Activated naive CD4-positive, alpha-beta T cell treated with anti-CD3 and anti-CD28 coated beads for 36 hours (primary cell): ENCODE measurements around the gene ADRB1. TPM values are rescaled to one million over a fixed set of nuclear protein-coding genes. Genes with fewer than 3 reads are reported as not detected.

ENCODE experiments used
- CTCF ChIA-PET: fragments of 350-600 bp; sonication (Branson Sonifier 250); formaldehyde crosslinking; loops from one replicate; lab custom pipeline; 2021; ENCODE audit warnings: antibody characterized with exemption; lab: Charles Lee
- DNase-seq: peaks from one replicate; pipeline ENCODE4 v3.0.0-alpha.2; 2020
- H3K27ac Mint-ChIP-seq: one replicate; pipeline ENCODE4 v1.8.0; 2021; ENCODE audit warnings: mild to moderate bottlenecking, mixed read lengths
- H3K27me3 Mint-ChIP-seq: one replicate; pipeline ENCODE4 v1.8.0; 2021; ENCODE audit warnings: low read depth, mixed read lengths
- H3K36me3 Mint-ChIP-seq: one replicate; pipeline ENCODE4 v1.8.0; 2021; ENCODE audit warnings: low read depth, mixed read lengths
- H3K4me1 Mint-ChIP-seq: one replicate; pipeline ENCODE4 v1.8.0; 2021; ENCODE audit warnings: low read depth, mixed read lengths
- H3K4me3 Mint-ChIP-seq: one replicate; pipeline ENCODE4 v1.8.0; 2021; ENCODE audit warnings: mild to moderate bottlenecking, moderate library complexity, mixed read lengths
- H3K9me3 Mint-ChIP-seq: one replicate; pipeline ENCODE4 v1.8.0; 2021; ENCODE audit warnings: mixed read lengths
- intact Hi-C: fragments of 100-400 bp; cut with micrococcal nuclease; formaldehyde crosslinking; loops from one replicate; pipeline ENCODE4 v1.15.1; 2023
- total RNA-seq, 2 experiments: library from RNA; stranded (reverse); gene quantifications; one replicate each; pipeline ENCODE4 v1.2.3, GENCODE V29; 2021

The ADRB1 gene
- total RNA-seq, 2 experiments from 2014 or later: not detected

DNA sequence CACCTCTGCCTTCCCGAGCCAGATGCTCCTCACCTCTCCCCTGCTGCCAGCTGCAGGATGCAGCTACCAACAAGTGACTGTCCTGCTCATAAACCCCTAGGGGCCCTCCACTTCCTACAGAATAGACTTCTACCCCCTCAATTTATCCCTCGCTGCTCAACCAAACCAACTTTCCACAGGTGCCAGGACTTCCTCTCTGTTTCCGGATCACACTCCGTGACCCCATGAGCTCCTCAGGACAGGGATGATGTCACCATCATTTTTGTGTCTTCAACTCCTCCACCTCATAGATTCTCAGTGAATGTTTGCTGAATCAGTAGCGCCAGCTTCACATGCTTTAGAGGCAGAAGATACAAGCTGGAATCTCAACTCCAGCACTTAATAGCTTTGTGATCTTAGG is 25.8 kb upstream of the ADRB1 start:
- Mint-ChIP-seq H3K4me3 (no peak overlapping the region), H3K9me3 (peaks cover 3% of the 10 kb centered on the region), H3K27ac (no peak overlapping the region), H3K27me3 (peaks cover 8% of the 10 kb centered on the region), H3K36me3 (no peaks in the 10 kb centered on the region), H3K4me1 (no peaks in the 10 kb centered on the region)
- no peak for DNase-seq
- intact Hi-C loops: no loop called here
- CTCF ChIA-PET: no interaction called here

DNA sequence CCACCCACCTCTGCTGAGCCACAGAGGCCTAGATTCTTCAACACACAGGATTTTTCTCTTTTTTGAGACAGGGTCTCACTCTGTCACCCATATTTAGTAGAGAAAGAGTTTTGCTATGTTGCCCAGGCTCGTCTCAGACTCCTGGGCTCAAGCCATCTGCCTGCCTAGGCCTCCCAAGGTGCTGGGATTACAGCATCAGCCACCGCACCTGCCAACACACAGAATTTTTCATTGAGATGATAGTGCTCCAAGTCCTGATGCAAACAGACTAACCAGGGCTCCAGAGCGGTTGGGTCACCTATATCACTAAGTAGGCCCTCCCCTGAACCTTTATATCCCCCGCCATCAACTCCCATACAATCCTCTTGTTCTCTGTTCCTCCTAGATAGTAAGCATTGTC is 24.4 kb upstream of the ADRB1 start:
- CTCF ChIA-PET: no interaction called here
- H3K9me3 Mint-ChIP-seq: peaks cover 3% of the 10 kb centered on the region
- peaks cover 4% of the 10 kb centered on the region for H3K4me1 Mint-ChIP-seq
- no peak for DNase-seq
- H3K27ac Mint-ChIP-seq: no peak overlapping the region
- H3K27me3 Mint-ChIP-seq: peaks cover 11% of the 10 kb centered on the region
- H3K4me3 Mint-ChIP-seq: no peak overlapping the region
- H3K36me3 Mint-ChIP-seq: no peaks in the 10 kb centered on the region
- intact Hi-C loops: no loop called here

DNA sequence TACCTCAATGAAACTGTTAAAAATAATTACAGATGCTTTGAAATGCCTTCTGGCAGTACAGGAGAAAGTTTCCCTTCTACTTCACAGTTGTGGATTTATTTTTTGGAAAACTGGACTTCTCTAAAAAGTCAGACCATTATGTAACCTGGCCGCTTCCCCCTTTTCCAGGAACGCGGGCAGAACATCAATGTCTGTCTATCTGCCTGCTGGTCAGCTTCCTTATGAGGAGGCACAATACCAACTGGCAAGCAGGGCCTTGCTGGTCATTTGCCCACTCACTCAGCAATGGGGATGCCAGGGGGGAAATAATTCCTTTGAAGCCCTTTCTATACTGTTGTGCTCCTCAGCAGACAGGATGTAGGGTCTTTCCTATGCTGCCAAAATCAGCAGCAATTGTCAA is 22.5 kb upstream of the ADRB1 start:
- CTCF ChIA-PET: no interaction called here
- intact Hi-C loops: no loop called here
- peaks cover 21% of the 10 kb centered on the region for H3K4me1 Mint-ChIP-seq
- no peak overlapping the region for H3K27ac Mint-ChIP-seq
- H3K4me3 Mint-ChIP-seq: no peak overlapping the region
- H3K27me3 Mint-ChIP-seq: peaks cover 11% of the 10 kb centered on the region
- H3K9me3 Mint-ChIP-seq: no peaks in the 10 kb centered on the region
- H3K36me3 Mint-ChIP-seq: no peaks in the 10 kb centered on the region
- no peak for DNase-seq

DNA sequence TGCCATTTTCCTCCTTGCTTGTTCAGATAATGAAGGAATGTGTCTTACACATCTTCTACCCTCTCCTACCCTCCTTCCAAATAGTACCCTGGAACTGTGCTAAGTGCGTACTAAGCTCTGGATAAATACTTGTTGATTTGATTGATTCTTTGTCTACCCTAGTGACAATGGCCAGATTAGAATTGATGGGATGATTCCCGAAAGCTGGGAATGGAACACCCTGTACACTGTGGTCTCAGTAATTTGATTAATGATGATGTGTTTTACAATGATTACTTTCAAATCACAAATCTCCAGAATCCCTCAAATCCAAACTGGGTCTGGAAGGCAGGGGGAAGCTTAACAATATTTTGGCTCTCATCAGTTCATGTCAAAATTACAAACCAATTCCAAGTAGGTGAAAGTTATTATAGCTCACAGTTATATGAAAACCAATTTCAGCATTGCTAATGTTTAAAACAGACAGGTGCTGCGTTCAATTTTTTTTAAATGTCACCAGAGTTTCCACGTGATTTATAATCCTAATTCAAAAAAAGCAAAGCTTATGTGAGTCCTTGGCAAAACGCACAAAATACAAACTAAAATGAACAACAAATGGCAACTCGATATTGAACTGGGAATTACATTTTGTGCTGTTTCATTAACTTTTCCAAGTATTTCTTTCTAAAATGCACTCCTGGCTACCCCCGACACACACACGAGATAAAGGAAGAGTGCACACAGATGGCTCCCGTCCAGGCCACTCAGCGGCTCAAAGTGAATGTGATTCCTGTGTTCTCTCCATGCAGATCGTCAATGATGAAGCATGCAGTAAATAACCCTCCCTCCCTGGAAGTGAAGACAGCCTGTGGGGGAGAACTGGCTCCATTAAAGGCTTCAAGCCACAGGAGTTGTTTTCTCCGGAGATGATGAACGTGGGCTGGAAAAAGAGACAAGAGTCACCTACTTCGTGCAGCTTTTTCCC is 21.7 kb upstream of the ADRB1 start:
- Mint-ChIP-seq H3K4me1 (peaks cover 27% of the 10 kb centered on the region), H3K4me3 (no peak overlapping the region), H3K27me3 (peaks cover 13% of the 10 kb centered on the region), H3K36me3 (no peaks in the 10 kb centered on the region), H3K9me3 (no peaks in the 10 kb centered on the region), H3K27ac (no peak overlapping the region)
- DNase-seq: no peak
- intact Hi-C loops: no loop called here
- CTCF ChIA-PET: no interaction called here

DNA sequence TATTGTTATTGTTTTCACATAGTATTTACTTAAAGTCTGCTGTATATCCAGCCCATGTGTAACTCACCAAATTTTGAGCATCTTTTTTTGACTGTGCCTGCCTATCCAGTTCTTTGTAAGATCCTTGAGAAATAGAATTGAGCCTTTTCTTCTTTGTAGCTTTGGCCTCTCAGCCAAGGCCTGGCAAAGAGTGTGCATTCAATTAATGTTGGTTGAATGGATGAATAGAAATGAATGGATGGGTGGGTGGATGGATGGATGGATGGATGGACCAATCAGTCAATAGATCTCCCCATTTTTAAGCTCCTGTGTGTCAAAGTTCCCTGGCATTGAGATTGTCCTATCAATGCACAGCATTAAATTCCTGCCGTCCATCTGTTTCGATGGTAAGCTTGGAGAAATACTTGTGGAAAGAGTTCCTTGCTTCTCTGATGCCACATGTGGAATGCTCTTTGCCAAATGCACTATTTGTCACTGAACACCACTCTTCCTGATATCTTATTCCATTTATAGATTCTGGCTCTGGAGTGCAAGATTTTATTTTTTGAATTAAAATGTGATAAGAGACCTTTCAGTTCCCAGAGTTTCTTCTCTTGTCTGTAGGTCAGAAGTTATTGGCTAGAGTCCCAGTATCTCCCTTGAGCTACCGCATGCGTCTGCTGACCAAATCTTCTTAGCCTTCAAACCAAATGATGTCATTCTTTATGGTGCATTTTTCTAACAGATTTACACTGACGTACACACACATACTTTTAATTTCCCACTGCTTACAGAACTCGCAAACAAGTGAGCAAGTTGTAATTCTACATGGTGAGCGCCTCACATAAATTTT is 20.7 kb upstream of the ADRB1 start:
- Mint-ChIP-seq H3K27me3 (peaks cover 18% of the 10 kb centered on the region), H3K4me1 (peaks cover 27% of the 10 kb centered on the region), H3K4me3 (no peak overlapping the region), H3K9me3 (no peaks in the 10 kb centered on the region), H3K36me3 (no peaks in the 10 kb centered on the region), H3K27ac (no peak overlapping the region)
- no peak for DNase-seq
- intact Hi-C loops: no loop called here
- CTCF ChIA-PET: interaction anchor here (0.6 kb wide), 1 partner anchor 120 kb away, joined by 3 read pairs; no protein-coding TSS in a partner anchor

DNA sequence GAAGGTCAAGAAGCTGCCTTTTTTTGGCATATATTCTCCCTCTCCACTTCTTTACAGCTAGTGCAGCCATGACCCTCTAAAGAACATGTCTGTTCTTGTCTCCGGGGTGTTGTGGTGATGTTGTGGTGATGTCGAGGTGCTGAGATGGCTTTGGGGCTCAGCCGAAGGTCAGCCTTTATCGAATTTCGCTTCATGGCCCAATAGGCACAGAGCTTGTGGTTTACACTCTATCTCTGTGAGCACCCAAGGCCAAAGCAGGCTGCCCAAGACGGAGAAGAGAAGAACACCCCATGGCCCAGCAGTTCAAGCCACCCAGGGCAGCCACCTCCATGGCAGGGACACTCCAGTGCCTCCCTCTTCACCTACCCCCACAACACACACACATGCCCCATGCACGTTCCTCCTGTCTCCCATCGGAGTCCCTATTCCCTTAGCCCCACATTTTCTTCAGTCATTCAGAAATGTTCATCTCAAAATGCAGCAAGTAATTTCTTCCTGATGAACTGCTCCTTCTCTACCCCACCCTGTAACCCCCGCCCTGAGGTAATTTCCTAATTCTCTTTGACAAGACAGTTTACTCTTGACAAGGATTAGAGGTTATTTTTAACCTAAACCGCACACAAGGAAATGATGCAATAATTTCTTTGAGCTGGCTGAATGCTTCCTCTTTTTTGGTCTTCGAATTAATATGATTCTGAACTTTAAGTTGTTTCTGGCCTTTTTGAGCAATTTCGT is 18.6 kb upstream of the ADRB1 start:
- H3K4me1 Mint-ChIP-seq: peaks cover 30% of the 10 kb centered on the region
- peak overlapping the region; percentile 64 for H3K27ac Mint-ChIP-seq
- H3K36me3 Mint-ChIP-seq: no peaks in the 10 kb centered on the region
- H3K4me3 Mint-ChIP-seq: peak overlapping the region; percentile 28
- intact Hi-C loops: loop anchor here (1.0 to 5.0 kb wide), 4 partner anchors 18 to 343 kb away; partner anchors contain the start of genes ADRB1, DCLRE1A and NHLRC2
- CTCF ChIA-PET: interaction anchor here (0.6 kb wide), 1 partner anchor 346 kb away, joined by 4 read pairs; no protein-coding TSS in a partner anchor
- peak; percentile 54 for DNase-seq
- H3K9me3 Mint-ChIP-seq: no peaks in the 10 kb centered on the region
- H3K27me3 Mint-ChIP-seq: peaks cover 32% of the 10 kb centered on the region

DNA sequence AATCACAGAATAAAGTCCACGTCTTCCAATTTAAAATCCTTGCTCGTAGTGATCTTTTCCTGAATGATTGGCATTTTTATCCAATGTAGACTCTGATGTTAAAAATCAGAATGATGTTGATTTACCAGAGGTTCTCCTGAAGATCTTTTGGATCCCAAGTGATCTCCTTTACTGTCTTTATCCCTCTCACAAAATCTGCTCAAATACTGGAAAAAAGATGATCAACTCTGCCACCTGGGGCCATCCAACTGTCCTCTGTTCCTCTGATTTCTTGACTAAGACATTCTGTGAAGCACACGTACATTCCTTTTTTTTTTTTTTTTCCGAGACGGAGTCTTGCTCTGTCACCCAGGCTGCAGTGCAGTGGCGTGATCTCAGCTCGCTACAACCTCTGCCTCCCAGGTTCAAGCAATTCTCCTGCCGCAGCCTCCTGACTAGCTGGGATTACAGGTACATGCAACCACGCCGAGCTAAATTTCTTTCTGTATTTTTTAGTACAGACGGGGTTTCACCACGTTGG is 18.0 kb upstream of the ADRB1 start:
- Mint-ChIP-seq H3K27me3 (peaks cover 34% of the 10 kb centered on the region), H3K4me3 (no peak overlapping the region), H3K36me3 (no peaks in the 10 kb centered on the region), H3K4me1 (peaks cover 30% of the 10 kb centered on the region), H3K9me3 (no peaks in the 10 kb centered on the region), H3K27ac (peak overlapping the region; percentile 3)
- intact Hi-C loops: loop anchor here (1.0 to 5.0 kb wide), 4 partner anchors 18 to 343 kb away; partner anchors contain the start of genes ADRB1, DCLRE1A and NHLRC2
- CTCF ChIA-PET: no interaction called here
- no peak for DNase-seq

DNA sequence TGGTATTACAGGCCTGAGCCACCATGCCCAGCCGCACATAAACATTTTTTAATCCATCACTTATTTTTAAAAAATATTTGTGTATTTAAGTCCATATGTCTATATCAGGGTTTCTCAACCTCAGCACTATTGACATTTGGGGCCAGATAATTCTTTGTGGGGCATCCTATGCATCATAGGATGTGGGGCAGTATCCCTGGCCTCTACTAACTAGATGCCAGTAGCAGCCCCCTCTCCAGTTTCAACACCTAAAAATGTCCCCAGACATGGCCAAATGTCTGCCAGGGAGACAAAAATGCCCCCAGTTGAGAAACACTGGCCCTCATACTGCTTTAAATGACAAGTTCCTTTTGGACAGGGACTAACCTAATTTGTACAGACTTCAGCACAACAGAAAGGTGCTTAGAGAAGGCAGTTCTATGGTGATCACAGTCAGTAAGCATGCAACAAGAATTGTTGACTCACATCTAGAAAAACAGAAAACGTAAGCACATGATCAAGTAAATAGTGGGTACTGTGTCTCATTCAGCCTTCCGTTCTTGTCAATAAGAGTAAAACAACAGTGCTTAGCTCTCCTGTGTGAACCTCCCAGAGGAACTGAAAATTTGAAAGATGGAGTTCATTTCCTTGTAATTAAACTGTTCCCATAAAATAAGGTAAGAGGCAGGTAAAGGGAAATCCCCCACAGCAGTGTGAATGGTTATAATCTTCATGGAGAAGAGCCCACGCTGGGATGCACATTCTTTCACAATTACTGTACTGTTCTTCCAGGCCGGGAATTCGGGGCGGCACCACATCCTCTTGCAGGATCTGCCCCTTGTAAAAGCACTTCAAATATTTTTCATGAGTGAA is 17.3 kb upstream of the ADRB1 start:
- Mint-ChIP-seq H3K27me3 (peaks cover 34% of the 10 kb centered on the region), H3K9me3 (no peaks in the 10 kb centered on the region), H3K27ac (no peak overlapping the region), H3K36me3 (no peaks in the 10 kb centered on the region), H3K4me1 (peaks cover 30% of the 10 kb centered on the region), H3K4me3 (no peak overlapping the region)
- CTCF ChIA-PET: no interaction called here
- DNase-seq: no peak
- intact Hi-C loops: loop anchor here (5.0 kb wide), 1 partner anchor 344 kb away; no protein-coding TSS in a partner anchor

DNA sequence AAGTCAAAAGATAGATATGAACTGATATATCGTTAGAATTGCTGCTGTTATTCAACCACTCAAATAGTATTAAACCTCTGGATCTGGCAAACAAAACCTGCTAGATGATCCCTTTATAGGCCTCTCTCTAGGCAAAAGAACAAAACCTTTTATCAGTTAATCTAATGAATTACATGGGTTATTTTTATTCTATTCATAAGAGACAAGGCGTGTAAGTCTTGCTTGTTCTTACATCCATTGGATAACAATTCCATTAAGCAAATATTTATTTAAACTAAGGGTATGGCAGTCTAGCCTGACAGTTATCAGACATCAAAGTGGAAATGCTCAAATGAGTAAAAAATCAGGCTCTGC is 16.6 kb upstream of the ADRB1 start:
- H3K9me3 Mint-ChIP-seq: no peaks in the 10 kb centered on the region
- peaks cover 30% of the 10 kb centered on the region for H3K27me3 Mint-ChIP-seq
- no peak for DNase-seq
- no peaks in the 10 kb centered on the region for H3K36me3 Mint-ChIP-seq
- peaks cover 30% of the 10 kb centered on the region for H3K4me1 Mint-ChIP-seq
- H3K4me3 Mint-ChIP-seq: no peak overlapping the region
- H3K27ac Mint-ChIP-seq: no peak overlapping the region
- intact Hi-C loops: loop anchor here (5.0 kb wide), 1 partner anchor 345 kb away; no protein-coding TSS in a partner anchor
- CTCF ChIA-PET: no interaction called here

DNA sequence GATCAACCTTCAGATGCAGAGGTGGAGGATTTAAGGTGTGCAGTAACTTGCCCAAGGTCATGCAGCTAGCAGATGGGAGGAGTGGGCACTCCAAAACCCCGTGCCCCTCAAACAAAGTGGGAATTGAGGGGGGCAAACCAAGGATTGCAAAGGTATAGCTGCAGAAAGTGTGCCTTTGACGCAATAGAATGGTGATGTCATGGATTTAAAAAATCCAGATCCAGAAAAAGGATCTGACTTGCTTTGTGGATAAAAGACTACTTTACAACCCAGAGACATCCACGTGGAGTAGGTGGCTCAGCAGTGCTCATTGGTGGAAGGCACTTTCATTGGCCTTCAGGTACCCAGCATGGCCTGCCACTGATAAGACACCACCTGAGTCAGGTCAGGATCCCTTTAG is 15.7 kb upstream of the ADRB1 start:
- Mint-ChIP-seq H3K4me1 (peaks cover 30% of the 10 kb centered on the region), H3K4me3 (no peak overlapping the region), H3K9me3 (no peaks in the 10 kb centered on the region), H3K27me3 (peaks cover 26% of the 10 kb centered on the region), H3K36me3 (no peaks in the 10 kb centered on the region), H3K27ac (no peak overlapping the region)
- DNase-seq: no peak
- CTCF ChIA-PET: no interaction called here
- intact Hi-C loops: loop anchor here (5.0 kb wide), 1 partner anchor 346 kb away; no protein-coding TSS in a partner anchor

DNA sequence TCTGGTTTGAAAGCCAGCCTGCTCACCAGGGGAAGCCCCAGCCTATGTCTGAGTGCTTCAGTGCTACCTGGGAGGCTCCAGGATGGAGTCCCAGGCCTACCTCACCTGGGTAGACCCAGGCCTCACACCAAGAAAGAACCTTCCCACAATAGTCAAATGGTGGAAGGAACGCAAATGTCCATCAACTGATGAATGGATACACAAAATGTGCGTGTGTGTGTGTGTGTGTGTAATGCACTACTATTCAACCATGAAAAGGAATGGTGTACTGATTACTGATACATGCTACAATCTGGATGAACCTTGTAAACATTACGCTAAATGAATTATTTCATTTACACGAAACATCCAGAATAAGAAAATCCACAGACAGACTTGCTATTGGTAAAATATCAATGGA is 15.2 kb upstream of the ADRB1 start:
- Mint-ChIP-seq H3K27ac (no peak overlapping the region), H3K4me1 (peaks cover 30% of the 10 kb centered on the region), H3K27me3 (peaks cover 26% of the 10 kb centered on the region), H3K9me3 (no peaks in the 10 kb centered on the region), H3K4me3 (no peak overlapping the region), H3K36me3 (no peaks in the 10 kb centered on the region)
- intact Hi-C loops: loop anchor here (5.0 kb wide), 1 partner anchor 346 kb away; no protein-coding TSS in a partner anchor
- CTCF ChIA-PET: no interaction called here
- no peak for DNase-seq
